ENCODE data around the gene PRPF19.

The PRPF19 gene

GRCh38 chr11:60937144-60937527 lies 30.8 kb upstream of the PRPF19 start:
- no peak for DNase-seq

- no peak for DNase-seq
These were observed 30.2 kb upstream of the PRPF19 start for GRCh38 chr11:60936467-60937143.

GRCh38 chr11:60935676-60936442 lies 29.5 kb upstream of the PRPF19 start:
- no peak for DNase-seq

- no peak for DNase-seq
These were observed 28.6 kb upstream of the PRPF19 start for GRCh38 chr11:60934790-60935605.

- DNase-seq = no peak
These were observed 27.9 kb upstream of the PRPF19 start for GRCh38 chr11:60934124-60934789.

- no peak for DNase-seq
These were observed 27.2 kb upstream of the PRPF19 start for GRCh38 chr11:60933416-60934123.

- no peak for DNase-seq
These were observed 26.4 kb upstream of the PRPF19 start for GRCh38 chr11:60932605-60933356.

- DNase-seq = no peak
These were observed 25.5 kb upstream of the PRPF19 start for GRCh38 chr11:60931917-60932316.

- DNase-seq = no peak
These were observed 24.0 kb upstream of the PRPF19 start for GRCh38 chr11:60930394-60930793.

- DNase-seq = no peak
These were observed 23.4 kb upstream of the PRPF19 start for GRCh38 chr11:60929764-60930163.

- no peak for DNase-seq
These were observed 22.2 kb upstream of the PRPF19 start for GRCh38 chr11:60928563-60929001.

GRCh38 chr11:60927600-60927999 lies 21.2 kb upstream of the PRPF19 start:
- no peak for DNase-seq

GRCh38 chr11:60927061-60927592 lies 20.7 kb upstream of the PRPF19 start:
- DNase-seq = no peak

GRCh38 chr11:60926500-60926899 lies 20.1 kb upstream of the PRPF19 start:
- no peak for DNase-seq

- DNase-seq = no peak
These were observed 19.5 kb upstream of the PRPF19 start for GRCh38 chr11:60925868-60926267.

GRCh38 chr11:60924906-60925853 lies 18.8 kb upstream of the PRPF19 start:
- DNase-seq = no peak

GRCh38 chr11:60924110-60924905 lies 17.9 kb upstream of the PRPF19 start, which contains the start of gene TMEM132A:
TSS of gene TMEM132A (plus strand) at chr11:60924460. CDS start at chr11:60924634, 174 bp downstream.
- DNase-seq = peak in 1 of 2 experiments; percentile 81

GRCh38 chr11:60923800-60924109 lies 17.4 kb upstream of the PRPF19 start:
- DNase-seq = no peak

- no peak for DNase-seq
These were observed 16.9 kb upstream of the PRPF19 start for GRCh38 chr11:60923326-60923725.
